Osteoblast (primary cell): Measurements from ENCODE around the gene NUP153. TPM values are rescaled to one million over a fixed set of nuclear protein-coding genes. Genes with fewer than 3 reads are reported as not detected.
A peak's percentile ranks its signal among the peaks of the same experiment; 100 is the strongest.

ENCODE experiments used
- DNase-seq: peaks from one replicate; pipeline ENCODE4 v3.0.0; 2011; ENCODE audit warnings: low spot score, mixed read lengths; ENCODE audit not compliant: insufficient read length; ENCODE audit errors: missing footprints
- H2AFZ ChIP-seq: 2 replicates; pipeline ENCODE4 v1.6.0; 2011; ENCODE audit warnings: mild to moderate bottlenecking, low read length
- H3K27ac ChIP-seq: 2 replicates; pipeline ENCODE4 v1.5.1; 2011; ENCODE audit warnings: mild to moderate bottlenecking, low read depth, low read length, moderate library complexity
- H3K27me3 ChIP-seq: 2 replicates; pipeline ENCODE4 v1.6.0; 2012; ENCODE audit warnings: mild to moderate bottlenecking, control low read depth, inconsistent platforms, low read length, moderate library complexity; ENCODE audit not compliant: insufficient read depth
- H3K36me3 ChIP-seq: 2 replicates; pipeline ENCODE4 v1.5.1; 2011; ENCODE audit warnings: mild to moderate bottlenecking, low read length, control low read depth, moderate library complexity; ENCODE audit not compliant: insufficient read depth
- H3K4me1 ChIP-seq: 2 replicates; pipeline ENCODE4 v1.5.1; 2011; ENCODE audit warnings: mild to moderate bottlenecking, low read length, control low read depth, moderate library complexity; ENCODE audit not compliant: insufficient read depth
- H3K4me2 ChIP-seq: 2 replicates; pipeline ENCODE4 v1.6.0; 2011; ENCODE audit warnings: mild to moderate bottlenecking, low read length; ENCODE audit not compliant: insufficient read depth
- H3K4me3 ChIP-seq: fragments of 200-600 bp; sonication (generic); 3 replicates; pipeline ENCODE4 v1.5.1; 2012; ENCODE audit warnings: mild to moderate bottlenecking, low read length, inconsistent platforms; ENCODE audit not compliant: insufficient read depth
- H3K79me2 ChIP-seq: 2 replicates; pipeline ENCODE4 v1.6.0; 2012; ENCODE audit warnings: mild to moderate bottlenecking, low read length, control low read depth, inconsistent platforms; ENCODE audit not compliant: insufficient read depth
- H3K9me3 ChIP-seq: 2 replicates; pipeline ENCODE4 v1.5.1; 2011; ENCODE audit warnings: low read depth, low read length, control low read depth
- H4K20me1 ChIP-seq: 2 replicates; pipeline ENCODE4 v1.6.0; 2012; ENCODE audit warnings: mild to moderate bottlenecking, low read length, control low read depth; ENCODE audit not compliant: insufficient read depth
- CTCF ChIP-seq: IDR thresholded peaks from 2 replicates; pipeline ENCODE4 v1.5.1; 2011; ENCODE audit warnings: mild to moderate bottlenecking, low read depth, low read length, moderate library complexity; ENCODE audit errors: extremely low read depth
- total RNA-seq: library from RNA; depleted of rRNA; stranded (reverse); fragments of >200 nt; gene quantifications from 2 replicates; pipeline ENCODE4 v1.2.3, GENCODE V29; 2012

NUP153 gene
- total RNA-seq, 1 donor, result 28.6 TPM

DNA sequence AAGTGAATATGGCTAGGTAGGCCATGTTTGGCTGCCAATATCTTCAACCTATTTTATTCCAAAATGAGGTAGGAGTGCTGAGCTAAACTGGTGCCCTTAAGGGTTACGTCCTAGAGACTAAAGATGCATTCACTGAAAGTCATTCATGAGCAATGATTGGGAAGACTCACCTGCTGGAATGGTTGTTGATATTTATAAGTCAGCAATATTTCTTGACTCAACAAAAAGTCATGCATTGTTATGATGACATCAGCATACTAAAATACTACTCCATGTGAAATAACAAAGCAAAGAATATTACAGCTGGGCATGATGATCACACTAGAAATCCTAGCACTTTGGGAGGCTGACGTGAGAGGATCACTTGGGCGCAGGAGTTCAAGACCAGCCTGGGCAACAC is 17.6 kb upstream of the NUP153 start:
- DNase-seq, result peak; percentile 32
- Histone ChIP-seq H2AFZ (no peak overlapping the region), H3K4me2 (no peak overlapping the region)

GRCh38 chr6:17721671-17722070 is 14.9 kb upstream of the NUP153 start:
- peak; percentile 41 for DNase-seq
- no peak overlapping the region for H3K4me3 ChIP-seq
- H4K20me1 ChIP-seq, result no peaks in the 10 kb centered on the region
- H3K79me2 ChIP-seq, result no peaks in the 10 kb centered on the region
- H3K27me3 ChIP-seq, result no peaks in the 10 kb centered on the region
- no peak overlapping the region for H3K4me2 ChIP-seq
- H3K4me1 ChIP-seq, result peaks cover 4% of the 10 kb centered on the region
- H2AFZ ChIP-seq, result no peak overlapping the region
- no peaks in the 10 kb centered on the region for H3K9me3 ChIP-seq
- H3K36me3 ChIP-seq, result no peaks in the 10 kb centered on the region
- H3K27ac ChIP-seq, result no peak overlapping the region
- no peak for TF ChIP-seq CTCF

More for the DNA sequence above, 17.6 kb upstream of the NUP153 start:
- Histone ChIP-seq H3K27ac (no peak overlapping the region), H3K79me2 (no peaks in the 10 kb centered on the region), H3K4me3 (no peak overlapping the region), H3K27me3 (no peaks in the 10 kb centered on the region), H3K36me3 (no peaks in the 10 kb centered on the region), H4K20me1 (no peaks in the 10 kb centered on the region), H3K4me1 (peaks cover 4% of the 10 kb centered on the region), H3K9me3 (no peaks in the 10 kb centered on the region)
- TF ChIP-seq CTCF, result no peak

DNA sequence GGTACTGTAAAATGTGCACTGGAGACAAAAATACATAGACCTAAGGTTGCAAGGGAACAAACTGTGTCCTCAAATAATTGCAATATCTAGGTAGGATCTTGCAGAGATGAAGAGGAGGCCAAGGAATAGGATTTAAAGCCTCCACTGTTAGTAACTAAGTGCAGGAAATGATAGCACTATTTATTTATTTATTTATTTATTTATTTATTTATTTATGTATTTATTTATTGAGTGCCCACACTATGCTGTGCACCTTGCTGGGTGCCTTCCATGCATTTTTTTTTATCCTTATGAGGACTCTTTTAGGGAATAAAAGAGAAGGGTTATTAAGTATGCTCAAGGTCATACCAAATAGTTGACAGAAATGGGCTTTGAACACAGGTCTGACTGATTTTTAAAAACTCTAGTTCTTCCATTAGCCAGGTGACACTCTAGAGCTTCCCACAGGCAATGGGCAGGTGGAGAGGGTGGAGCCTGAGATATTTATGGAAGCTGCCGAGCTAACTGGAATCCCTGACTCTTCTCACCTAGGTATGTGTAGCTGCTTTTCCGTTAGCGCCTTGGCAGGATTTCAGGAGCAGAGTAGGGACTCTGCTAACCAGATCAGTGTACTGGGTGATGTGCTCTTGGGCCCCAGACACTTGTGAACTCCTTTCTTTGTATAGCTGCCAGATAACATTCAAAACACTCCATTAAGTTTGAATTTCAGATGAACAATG is 12.8 kb upstream of the NUP153 start:
- no peaks in the 10 kb centered on the region for H4K20me1 ChIP-seq
- no peaks in the 10 kb centered on the region for H3K79me2 ChIP-seq
- H2AFZ ChIP-seq, result no peak overlapping the region
- H3K4me3 ChIP-seq, result no peak overlapping the region
- no peaks in the 10 kb centered on the region for H3K36me3 ChIP-seq
- H3K27me3 ChIP-seq, result no peaks in the 10 kb centered on the region
- H3K9me3 ChIP-seq, result no peaks in the 10 kb centered on the region
- H3K4me2 ChIP-seq, result no peak overlapping the region
- TF ChIP-seq CTCF, result no peak
- peaks cover 15% of the 10 kb centered on the region for H3K4me1 ChIP-seq
- no peak for DNase-seq
- H3K27ac ChIP-seq, result no peak overlapping the region

DNA sequence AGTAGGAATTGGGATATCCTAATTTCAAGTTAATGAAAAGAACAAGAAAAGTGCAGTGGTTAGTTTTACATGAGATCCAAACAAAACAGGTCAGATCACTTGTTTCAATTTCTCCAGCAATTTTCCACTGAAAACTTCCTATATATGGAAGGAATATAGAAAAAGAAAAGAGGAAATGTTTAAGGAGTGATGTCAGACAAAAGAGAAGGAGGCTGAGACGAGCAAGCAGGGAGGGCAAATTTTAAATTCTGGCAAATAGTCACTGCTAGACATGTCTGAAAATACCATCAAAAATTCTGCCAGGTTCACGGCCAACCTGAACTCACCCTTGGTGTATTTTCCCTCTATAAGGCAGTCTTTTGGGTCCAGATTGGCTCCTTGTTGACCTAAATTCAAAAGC is 9.5 kb upstream of the NUP153 start:
- H3K9me3 ChIP-seq, result no peaks in the 10 kb centered on the region
- no peak for TF ChIP-seq CTCF
- no peak for DNase-seq
- no peaks in the 10 kb centered on the region for H4K20me1 ChIP-seq
- peaks cover 19% of the 10 kb centered on the region for H3K4me1 ChIP-seq
- H2AFZ ChIP-seq, result peak overlapping the region; percentile 63
- H3K79me2 ChIP-seq, result no peaks in the 10 kb centered on the region
- H3K27ac ChIP-seq, result no peak overlapping the region
- no peaks in the 10 kb centered on the region for H3K27me3 ChIP-seq
- H3K4me2 ChIP-seq, result peak overlapping the region; percentile 25
- H3K4me3 ChIP-seq, result no peak overlapping the region
- no peaks in the 10 kb centered on the region for H3K36me3 ChIP-seq
